Colonic mucosa (tissue), 4 donors: Measurements from ENCODE around the gene FBN1. TPM values are rescaled to one million over a fixed set of nuclear protein-coding genes. Genes with fewer than 3 reads are reported as not detected.

ENCODE experiments used
- DNase-seq: peaks from one replicate; pipeline ENCODE4 v3.0.0-alpha.2; 2020
- H3K27ac ChIP-seq: fragments of 200-600 bp; one replicate; pipeline ENCODE4 v1.8.0; 2021
- H3K27me3 ChIP-seq: fragments of 200-600 bp; one replicate; pipeline ENCODE4 v1.8.0; 2021
- H3K36me3 ChIP-seq: fragments of 200-600 bp; one replicate; pipeline ENCODE4 v1.8.0; 2021
- H3K4me1 ChIP-seq: fragments of 200-600 bp; one replicate; pipeline ENCODE4 v1.8.0; 2021; ENCODE audit warnings: mild to moderate bottlenecking
- H3K4me3 ChIP-seq: fragments of 200-600 bp; one replicate; pipeline ENCODE4 v1.8.0; 2021
- H3K9ac ChIP-seq, 2 donors: one replicate each; pipeline ENCODE4 v1.7.0; 2013; ENCODE audit warnings: control low read depth in 2 of 2, low read depth in 2 of 2, low read length in 2 of 2
- H3K9me3 ChIP-seq: fragments of 200-600 bp; one replicate; pipeline ENCODE4 v1.8.0; 2021
- CTCF ChIP-seq: fragments of 200-600 bp; IDR thresholded peaks from one replicate; pipeline ENCODE4 v1.8.0; 2022; ENCODE audit warnings: antibody characterized with exemption, mild to moderate bottlenecking
- intact Hi-C: fragments of 100-400 bp; cut with DNase I; formaldehyde crosslinking; loops from one replicate; pipeline ENCODE4 v1.14.1; 2022
- total RNA-seq, 2 donors: library from RNA; stranded (reverse); fragmentation: NEBNext Ultra II Directional in 1 of 2; extraction: Animal tissue kit (Norgen Biotek cat#: 25700) in 1 of 2; gene quantifications; one replicate each; pipeline ENCODE4 v1.2.1, GENCODE V29; 2021
- donor health status: healthy.
- donor health status: DM: no; HTN: no; CAD: no.
- donor health status: DM: no; HTN: no; CAD: no.

Gene FBN1
- total RNA-seq, 2 donors from 2014 or later, result 6.6 to 19.5 TPM

- Histone ChIP-seq H3K36me3 (no peaks in the 10 kb centered on the region), H3K9ac (no peak overlapping the region), H3K27me3 (no peaks in the 10 kb centered on the region), H3K4me1 (no peaks in the 10 kb centered on the region), H3K9me3 (no peaks in the 10 kb centered on the region), H3K27ac (no peak overlapping the region), H3K4me3 (no peak overlapping the region)
- intact Hi-C loops, result no loop called here
- no peak for TF ChIP-seq CTCF
- no peak for DNase-seq
Measured at GRCh38 chr15:48556159-48556897, 89.2 kb downstream of the FBN1 start.

- no peaks in the 10 kb centered on the region for H3K36me3 ChIP-seq
- H3K27ac ChIP-seq, result no peak overlapping the region
- no peaks in the 10 kb centered on the region for H3K9me3 ChIP-seq
- H3K4me1 ChIP-seq, result no peaks in the 10 kb centered on the region
- no peaks in the 10 kb centered on the region for H3K27me3 ChIP-seq
- DNase-seq, result no peak
- no peak overlapping the region for H3K9ac ChIP-seq
- no peak for TF ChIP-seq CTCF
- no peak overlapping the region for H3K4me3 ChIP-seq
- intact Hi-C loops, result no loop called here
Measured at GRCh38 chr15:48555241-48555881, 90.1 kb downstream of the FBN1 start.

GRCh38 chr15:48554112-48554511 is 91.4 kb downstream of the FBN1 start:
- Histone ChIP-seq H3K27me3 (no peaks in the 10 kb centered on the region), H3K36me3 (no peaks in the 10 kb centered on the region), H3K9ac (no peak overlapping the region), H3K27ac (no peak overlapping the region), H3K9me3 (no peaks in the 10 kb centered on the region), H3K4me1 (no peaks in the 10 kb centered on the region), H3K4me3 (no peak overlapping the region)
- TF ChIP-seq CTCF, result no peak
- intact Hi-C loops, result no loop called here
- no peak for DNase-seq

- no peak for DNase-seq
- no peak overlapping the region for H3K27ac ChIP-seq
- intact Hi-C loops, result no loop called here
Measured at GRCh38 chr15:48553559-48553958, 92.0 kb downstream of the FBN1 start.

More at GRCh38 chr15:48553559-48553958, 92.0 kb downstream of the FBN1 start:
- H3K9me3 ChIP-seq, result no peaks in the 10 kb centered on the region
- no peak overlapping the region for H3K4me3 ChIP-seq
- H3K27me3 ChIP-seq, result no peaks in the 10 kb centered on the region
- H3K36me3 ChIP-seq, result no peaks in the 10 kb centered on the region
- H3K4me1 ChIP-seq, result no peaks in the 10 kb centered on the region
- TF ChIP-seq CTCF, result no peak
- H3K9ac ChIP-seq, result no peak overlapping the region
